HG02938 (cell line): Measurements from ENCODE around the gene CXCL17.
"Not testable (repeated sequence)": the region's sequence is repeated elsewhere in the genome, so short reads cannot be mapped to it uniquely, and the experiment has no call there.

Source experiments
- ATAC-seq: cut with Tn5 transposase; IDR thresholded peaks from one replicate; pipeline ENCODE4 v1.9.1; 2021; ENCODE audit warnings: mild to moderate bottlenecking, moderate library complexity; ENCODE audit not compliant: unreplicated experiment

Gene CXCL17

GRCh38 chr19:42466521-42467182, 23.9 kb upstream of the CXCL17 start:
- no peak for ATAC-seq

GRCh38 chr19:42465827-42466280, 23.1 kb upstream of the CXCL17 start:
- ATAC-seq, result no peak

GRCh38 chr19:42461700-42462324, 19.1 kb upstream of the CXCL17 start:
- no peak for ATAC-seq

- not testable (repeated sequence) for ATAC-seq
These were observed 18.5 kb upstream of the CXCL17 start for GRCh38 chr19:42461231-42461630.

GRCh38 chr19:42459926-42460325, 17.2 kb upstream of the CXCL17 start:
- ATAC-seq, result no peak

- ATAC-seq, result no peak
These were observed 12.9 kb upstream of the CXCL17 start for GRCh38 chr19:42455621-42456081.

GRCh38 chr19:42455086-42455485, 12.3 kb upstream of the CXCL17 start:
- no peak for ATAC-seq

- ATAC-seq, result no peak
These were observed 9.8 kb upstream of the CXCL17 start for GRCh38 chr19:42452590-42452989.

- peak; percentile 78 for ATAC-seq
These were observed 7.7 kb upstream of the CXCL17 start for GRCh38 chr19:42450314-42450934.

GRCh38 chr19:42448306-42448705, 5.6 kb upstream of the CXCL17 start:
- not testable (repeated sequence) for ATAC-seq

GRCh38 chr19:42445948-42446347, 3.2 kb upstream of the CXCL17 start:
- no peak for ATAC-seq

GRCh38 chr19:42443944-42444398, 1.2 kb upstream of the CXCL17 start:
- ATAC-seq, result no peak

GRCh38 chr19:42441049-42441445, 1.7 kb downstream of the CXCL17 start:
- no peak for ATAC-seq

- ATAC-seq, result no peak
These were observed 2.2 kb downstream of the CXCL17 start for GRCh38 chr19:42440357-42441048.

GRCh38 chr19:42436006-42436405, 6.7 kb downstream of the CXCL17 start:
- ATAC-seq, result no peak

GRCh38 chr19:42435316-42435715, 7.4 kb downstream of the CXCL17 start:
- no peak for ATAC-seq

GRCh38 chr19:42433503-42434260, 9.1 kb downstream of the CXCL17 start:
- no peak for ATAC-seq

GRCh38 chr19:42431486-42431885, 11.3 kb downstream of the CXCL17 start:
- no peak for ATAC-seq

GRCh38 chr19:42428676-42429075, 14.1 kb downstream of the CXCL17 start:
- no peak for ATAC-seq

GRCh38 chr19:42427313-42427712, 15.4 kb downstream of the CXCL17 start, which contains the start of gene LIPE:
Gene LIPE (minus strand): TSS chr19:42427388. CDS start chr19:42427149, 239 bp downstream.
- no peak for ATAC-seq
